Choroid plexus epithelial cell (primary cell): ENCODE data around the gene LPO.

ENCODE experiments used
- DNase-seq: peaks from one replicate; pipeline ENCODE4 v3.0.0-alpha.2; 2010; ENCODE audit warnings: low read depth
- H3K4me3 ChIP-seq: 2 replicates; pipeline ENCODE4 v1.5.1; 2011; ENCODE audit warnings: low read depth, mild to moderate bottlenecking, control low read depth, low read length, moderate library complexity
- CTCF ChIP-seq: conservative IDR thresholded peaks from 2 replicates; pipeline ENCODE4 v1.5.1; 2011; ENCODE audit warnings: low read depth, mild to moderate bottlenecking, control low read depth, inconsistent platforms, low read length, moderate library complexity

LPO gene

GRCh38 chr17:58238147-58238634, at the start of gene LPO:
TSS of gene LPO (plus strand) at chr17:58238584. CDS start at chr17:58242980, 4,396 bp downstream.
- no peak within 1 kb of the TSS for H3K4me3 ChIP-seq
- no peak for TF ChIP-seq CTCF
- no peak for DNase-seq

GRCh38 chr17:58189436-58190146, 48.8 kb upstream of the LPO start:
- no peak for TF ChIP-seq CTCF
- no peak overlapping the region for H3K4me3 ChIP-seq
- peak; percentile 84 for DNase-seq

- DNase-seq, result no peak
- TF ChIP-seq CTCF, result no peak
- H3K4me3 ChIP-seq, result no peak overlapping the region
These were observed 47.0 kb upstream of the LPO start for GRCh38 chr17:58191241-58191896.

- no peak for TF ChIP-seq CTCF
- DNase-seq, result no peak
These were observed 45.8 kb upstream of the LPO start, which contains the start of gene EPX for GRCh38 chr17:58192612-58193011. TSS of gene EPX (plus strand) at chr17:58192726. CDS start at chr17:58192847, 121 bp downstream.

GRCh38 chr17:58193641-58194255, 44.6 kb upstream of the LPO start:
- DNase-seq, result no peak
- no peak for TF ChIP-seq CTCF
- H3K4me3 ChIP-seq, result no peak overlapping the region

More at GRCh38 chr17:58192612-58193011, 45.8 kb upstream of the LPO start, which contains the start of gene EPX:
- H3K4me3 ChIP-seq, result no peak within 1 kb of the TSS

- DNase-seq, result no peak
- no peak overlapping the region for H3K4me3 ChIP-seq
- TF ChIP-seq CTCF, result no peak
These were observed 42.8 kb upstream of the LPO start for GRCh38 chr17:58195518-58196123.
